Measurements from ENCODE around the gene MARS1. TPM values are rescaled to one million over a fixed set of nuclear protein-coding genes. Genes with fewer than 3 reads are reported as not detected.
"Not testable (repeated sequence)": the region's sequence is repeated elsewhere in the genome, so short reads cannot be mapped to it uniquely, and the experiment has no call there.

MARS1 gene
- total RNA-seq (10 to 100 TPM; 68.6 to 88.0 (median 83.7) TPM), polyA plus RNA-seq (10 to 100 TPM; 41.2 to 97.4 (median 77.7) TPM)
- long read RNA-seq, donor 1, transcript MARS-201 (21 exons, 2,905 nt) = major isoform, 45 of 53 reads
- long read RNA-seq, donor 1, partial matches to known transcripts = 4 of 53 reads
- long read RNA-seq, donor 1, other reads (novel, unspliced or antisense) = 4 of 53 reads
- long read RNA-seq, donor 2, transcript MARS-201 (21 exons, 2,905 nt) = major isoform, 87 of 144 reads
- long read RNA-seq, donor 2, partial matches to known transcripts = 22 of 144 reads
- long read RNA-seq, donor 2, other reads (novel, unspliced or antisense) = 32 of 144 reads

DNA sequence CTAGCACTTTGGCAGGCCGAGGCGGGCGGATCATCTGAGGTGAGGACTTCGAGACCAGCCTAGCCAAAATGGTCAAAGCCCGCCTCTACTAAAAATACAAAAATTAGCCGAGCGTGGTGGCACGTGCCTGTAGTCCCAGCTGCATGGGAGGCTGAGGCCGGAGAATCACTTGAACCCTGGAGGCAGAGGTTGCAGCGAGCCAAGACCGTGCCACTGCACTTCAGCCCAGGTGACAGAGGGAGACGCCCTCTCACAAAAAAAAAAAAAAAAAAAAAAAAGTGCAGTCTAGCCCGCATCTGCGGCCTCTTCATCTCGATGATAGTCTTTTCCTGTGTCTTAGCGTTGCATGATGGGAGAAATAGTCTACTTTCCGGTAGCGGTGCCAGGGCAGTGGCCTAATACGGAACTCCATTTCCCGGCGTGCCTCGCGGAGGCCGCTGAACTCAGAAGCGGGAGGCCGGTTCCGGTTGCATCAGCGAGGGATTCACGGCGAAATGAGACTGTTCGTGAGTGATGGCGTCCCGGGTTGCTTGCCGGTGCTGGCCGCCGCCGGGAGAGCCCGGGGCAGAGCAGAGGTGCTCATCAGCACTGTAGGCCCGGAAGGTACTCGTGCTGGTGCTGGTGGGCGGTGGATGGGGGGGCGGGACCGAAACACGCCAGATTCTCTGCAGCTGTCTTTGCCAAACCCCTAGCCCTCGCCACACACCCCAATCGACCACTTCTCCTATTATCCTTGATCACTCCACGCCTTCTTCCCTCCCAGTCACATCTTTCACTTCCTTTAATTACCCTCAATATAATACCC, at the start of gene MARS1:
Gene MARS1, plus strand, starts transcription at position 472 of the 805 bp plus-strand sequence. Its CDS starts 23 bp downstream, at position 495.
- peaks cover 14 to 34% of the 10 kb centered on the region in 2 donors for H3K36me3 ChIP-seq (ENCODE audit: insufficient read depth in 1 of 2, low read depth in 1 of 2)
- peak within 1 kb of the TSS; percentile 96 for H3K4me3 ChIP-seq
- no peaks in the 10 kb centered on the region for H3K27me3 ChIP-seq (ENCODE audit: insufficient read depth in 3 of 3, low read length in 2 of 3)
- WGBS, 3 donors = 1 to 2% (median 2%) methylated on average over 41 to 47 of the region's 47 CpGs
- DNase-seq (peak; percentile 94 to 97), ATAC-seq (peak; percentile 97 to 99 (median 98))
- peaks cover 10% of the 10 kb centered on the region for H3K4me1 ChIP-seq
- no peaks in the 10 kb centered on the region for H3K9me3 ChIP-seq
- intact Hi-C loops (cut with DNase I) = loop anchor here in 1 of 2 donors (5.0 kb wide), 1 partner anchor 35 kb away; the partner anchor contains the start of genes DDIT3 and MBD6
- peak within 1 kb of the TSS; percentile 76 for H3K27ac ChIP-seq
- TF ChIP-seq, protein P1, sequence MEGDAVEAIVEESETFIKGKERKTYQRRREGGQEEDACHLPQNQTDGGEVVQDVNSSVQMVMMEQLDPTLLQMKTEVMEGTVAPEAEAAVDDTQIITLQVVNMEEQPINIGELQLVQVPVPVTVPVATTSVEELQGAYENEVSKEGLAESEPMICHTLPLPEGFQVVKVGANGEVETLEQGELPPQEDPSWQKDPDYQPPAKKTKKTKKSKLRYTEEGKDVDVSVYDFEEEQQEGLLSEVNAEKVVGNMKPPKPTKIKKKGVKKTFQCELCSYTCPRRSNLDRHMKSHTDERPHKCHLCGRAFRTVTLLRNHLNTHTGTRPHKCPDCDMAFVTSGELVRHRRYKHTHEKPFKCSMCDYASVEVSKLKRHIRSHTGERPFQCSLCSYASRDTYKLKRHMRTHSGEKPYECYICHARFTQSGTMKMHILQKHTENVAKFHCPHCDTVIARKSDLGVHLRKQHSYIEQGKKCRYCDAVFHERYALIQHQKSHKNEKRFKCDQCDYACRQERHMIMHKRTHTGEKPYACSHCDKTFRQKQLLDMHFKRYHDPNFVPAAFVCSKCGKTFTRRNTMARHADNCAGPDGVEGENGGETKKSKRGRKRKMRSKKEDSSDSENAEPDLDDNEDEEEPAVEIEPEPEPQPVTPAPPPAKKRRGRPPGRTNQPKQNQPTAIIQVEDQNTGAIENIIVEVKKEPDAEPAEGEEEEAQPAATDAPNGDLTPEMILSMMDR (IDR thresholded peaks at IDR 0.05) = no peak

- ATAC-seq = no peak
- TF ChIP-seq, protein P1 (IDR thresholded peaks at IDR 0.05) = no peak
- no peaks in the 10 kb centered on the region for H3K9me3 ChIP-seq
- intact Hi-C loops (cut with DNase I) = no loop called here
- H3K4me3 ChIP-seq = no peak overlapping the region
- no peaks in the 10 kb centered on the region for H3K4me1 ChIP-seq
- no peak overlapping the region for H3K27ac ChIP-seq
- WGBS, 3 donors = 83 to 87% (median 87%) methylated on average over 1 of the region's 1 CpG
- no peak for DNase-seq
- no peaks in the 10 kb centered on the region for H3K27me3 ChIP-seq (ENCODE audit: insufficient read depth in 3 of 3, low read length in 2 of 3)
- no peaks in the 10 kb centered on the region for H3K36me3 ChIP-seq (ENCODE audit: insufficient read depth in 1 of 2, low read depth in 1 of 2)
These were observed 49.5 kb upstream of the MARS1 start for GRCh38 chr12:57438400-57438799.

DNA sequence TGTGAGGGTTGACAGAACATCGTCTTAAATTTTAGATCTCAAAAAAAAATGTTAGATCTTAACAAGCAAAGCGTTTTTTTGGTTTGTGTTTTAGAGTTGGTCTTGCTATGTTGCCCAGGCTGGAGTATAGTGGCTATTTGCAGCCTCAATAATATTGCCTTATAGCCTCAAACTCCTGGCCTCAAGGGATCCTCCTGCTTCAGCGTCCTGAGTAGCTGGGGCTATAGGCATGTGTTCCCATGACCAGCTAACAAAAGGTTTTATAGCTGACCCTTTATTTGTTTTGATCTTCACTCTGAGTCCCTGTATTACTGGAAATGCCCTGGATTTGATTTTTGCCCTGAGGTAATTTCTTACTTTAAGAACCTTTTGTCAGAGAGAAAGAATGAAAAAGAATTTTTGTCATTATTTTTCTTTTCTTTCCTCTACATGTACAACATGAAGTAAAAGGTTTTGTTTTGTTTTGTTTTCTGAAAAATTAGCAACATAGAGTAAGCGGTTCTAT, 48.1 kb upstream of the MARS1 start:
- WGBS, 3 donors = 71 to 79% (median 76%) methylated on average over 4 of the region's 4 CpGs
- Histone ChIP-seq H3K27me3 (ENCODE audit: insufficient read depth in 3 of 3, low read length in 2 of 3) (no peaks in the 10 kb centered on the region), H3K27ac (no peak overlapping the region), H3K36me3 (ENCODE audit: insufficient read depth in 1 of 2, low read depth in 1 of 2) (no peaks in the 10 kb centered on the region), H3K4me1 (no peaks in the 10 kb centered on the region), H3K4me3 (no peak overlapping the region), H3K9me3 (no peaks in the 10 kb centered on the region)
- intact Hi-C loops (cut with DNase I) = no loop called here
- TF ChIP-seq, protein P1 (IDR thresholded peaks at IDR 0.05) = no peak
- ATAC-seq (no peak), DNase-seq (no peak)

GRCh38 chr12:57441393-57441792, 46.5 kb upstream of the MARS1 start:
- H3K36me3 ChIP-seq (ENCODE audit: insufficient read depth in 1 of 2, low read depth in 1 of 2); H3K4me3 ChIP-seq; H3K9me3 ChIP-seq; ATAC-seq; H3K4me1 ChIP-seq; DNase-seq; H3K27me3 ChIP-seq (ENCODE audit: insufficient read depth in 3 of 3, low read length in 2 of 3); intact Hi-C loops (cut with DNase I); H3K27ac ChIP-seq: not testable (repeated sequence)
- 83 to 88% (median 87%) methylated on average over 2 of the region's 2 CpGs for WGBS, 3 donors

GRCh38 chr12:57441846-57442427, 45.9 kb upstream of the MARS1 start:
- TF ChIP-seq, protein P1 (IDR thresholded peaks at IDR 0.05) = no peak
- no peak overlapping the region for H3K4me3 ChIP-seq

GRCh38 chr12:57444337-57444736, 43.5 kb upstream of the MARS1 start:
- H3K27me3 ChIP-seq (ENCODE audit: insufficient read depth in 3 of 3, low read length in 2 of 3); H3K4me3 ChIP-seq; intact Hi-C loops (cut with DNase I); H3K9me3 ChIP-seq; H3K27ac ChIP-seq; H3K4me1 ChIP-seq; H3K36me3 ChIP-seq (ENCODE audit: insufficient read depth in 1 of 2, low read depth in 1 of 2); DNase-seq; ATAC-seq: not testable (repeated sequence)
- WGBS, 3 donors = 79 to 83% (median 81%) methylated on average over 6 of the region's 6 CpGs

More at GRCh38 chr12:57441846-57442427, 45.9 kb upstream of the MARS1 start:
- no peaks in the 10 kb centered on the region for H3K36me3 ChIP-seq (ENCODE audit: insufficient read depth in 1 of 2, low read depth in 1 of 2)
- no peak for ATAC-seq
- H3K4me1 ChIP-seq = no peaks in the 10 kb centered on the region
- DNase-seq = no peak
- no peak overlapping the region for H3K27ac ChIP-seq
- intact Hi-C loops (cut with DNase I) = no loop called here
- 37 to 91% (median 52%) methylated on average over 1 of the region's 1 CpG for WGBS, 3 donors
- no peaks in the 10 kb centered on the region for H3K27me3 ChIP-seq (ENCODE audit: insufficient read depth in 3 of 3, low read length in 2 of 3)
- H3K9me3 ChIP-seq = no peaks in the 10 kb centered on the region

Measured in psoas muscle (tissue), 8 donors.